Activated CD4-positive, CD25-positive, alpha-beta regulatory T cell treated with anti-CD3 and anti-CD28 coated beads, Interleukin-2, amount 50 U/mL, for 24 hours (primary cell): ENCODE results near the gene FRMPD1.

Source experiments
- ATAC-seq, 2 donors: fragments of 150-1000 bp; cut with Tn5 transposase; one replicate each; pipeline ENCODE4 v1.10.0; 2021; ENCODE audit warnings: mild to moderate bottlenecking in 1 of 2, moderate library complexity in 1 of 2

Gene FRMPD1

GRCh38 chr9:37679649-37680402 is 29.1 kb downstream of the FRMPD1 start:
- ATAC-seq: no peak

- ATAC-seq: no peak
Observed at GRCh38 chr9:37682951-37683350, 32.2 kb downstream of the FRMPD1 start.

DNA sequence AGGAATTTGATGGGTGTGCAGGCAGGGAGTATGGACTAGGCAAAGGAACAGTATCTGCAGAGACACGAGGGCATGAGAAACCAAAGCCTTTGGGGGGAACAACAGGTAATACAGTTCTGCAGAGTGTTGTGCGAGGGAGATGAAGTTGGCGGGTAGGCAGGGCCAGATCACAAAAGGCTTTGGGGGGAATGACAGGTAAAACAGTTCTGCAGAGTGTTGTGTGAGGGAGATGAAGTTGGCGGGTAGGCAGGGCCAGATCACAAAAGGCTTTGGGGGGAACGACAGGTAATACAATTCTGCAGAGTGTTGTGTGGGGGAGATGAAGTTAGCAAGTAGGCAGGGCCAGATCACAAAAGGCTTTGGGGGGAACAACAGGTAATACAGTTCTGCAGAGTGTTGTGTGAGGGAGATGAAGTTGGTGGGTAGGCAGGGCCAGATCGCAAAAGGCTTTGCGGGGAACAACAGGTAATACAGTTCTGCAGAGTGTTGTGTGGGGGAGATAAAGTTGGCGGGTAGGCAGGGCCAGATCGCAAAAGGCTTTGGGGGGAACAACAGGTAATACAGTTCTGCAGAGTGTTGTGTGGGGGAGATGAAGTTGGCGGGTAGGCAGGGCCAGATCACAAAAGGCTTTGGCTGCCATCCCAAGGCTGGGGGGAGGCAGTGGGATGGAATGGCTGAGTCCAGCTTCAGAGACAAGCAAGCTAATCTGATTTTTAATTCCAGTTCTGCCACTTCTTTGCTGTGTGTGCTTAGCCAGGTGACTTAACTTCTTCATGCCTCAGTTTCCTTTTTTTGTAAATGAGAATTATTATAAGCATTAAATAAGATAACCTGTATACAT is 33.0 kb downstream of the FRMPD1 start:
- no peak for ATAC-seq

GRCh38 chr9:37692622-37693221 is 42.0 kb downstream of the FRMPD1 start:
- no peak for ATAC-seq

- ATAC-seq: no peak
Observed at GRCh38 chr9:37693260-37693659, 42.5 kb downstream of the FRMPD1 start.

- ATAC-seq: no peak
Observed at GRCh38 chr9:37694355-37694754, 43.6 kb downstream of the FRMPD1 start.

GRCh38 chr9:37696528-37696927 is 45.8 kb downstream of the FRMPD1 start:
- no peak for ATAC-seq

GRCh38 chr9:37700131-37700530 is 49.4 kb downstream of the FRMPD1 start:
- ATAC-seq: no peak

- no peak for ATAC-seq
Observed at GRCh38 chr9:37700900-37701299, 50.1 kb downstream of the FRMPD1 start.

DNA sequence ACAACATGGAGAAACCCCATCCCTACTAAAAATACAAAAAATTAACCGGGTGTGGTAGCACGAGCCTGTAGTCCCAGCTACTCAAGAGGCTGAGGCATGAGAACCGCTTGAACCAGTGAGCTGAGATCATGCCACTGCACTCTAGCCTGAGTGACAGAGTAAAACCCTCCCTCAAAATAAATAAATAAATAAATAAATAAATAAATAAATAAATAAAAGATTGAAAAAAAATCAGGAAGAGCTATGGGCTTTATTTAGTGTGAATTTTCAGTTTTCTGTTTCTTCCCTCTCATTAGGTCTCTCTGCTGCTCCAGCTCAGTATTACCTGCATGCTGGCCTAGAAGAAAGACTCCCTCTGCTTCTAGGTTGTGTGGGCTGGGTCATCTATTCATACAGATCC is 55.0 kb downstream of the FRMPD1 start:
- ATAC-seq: no peak

DNA sequence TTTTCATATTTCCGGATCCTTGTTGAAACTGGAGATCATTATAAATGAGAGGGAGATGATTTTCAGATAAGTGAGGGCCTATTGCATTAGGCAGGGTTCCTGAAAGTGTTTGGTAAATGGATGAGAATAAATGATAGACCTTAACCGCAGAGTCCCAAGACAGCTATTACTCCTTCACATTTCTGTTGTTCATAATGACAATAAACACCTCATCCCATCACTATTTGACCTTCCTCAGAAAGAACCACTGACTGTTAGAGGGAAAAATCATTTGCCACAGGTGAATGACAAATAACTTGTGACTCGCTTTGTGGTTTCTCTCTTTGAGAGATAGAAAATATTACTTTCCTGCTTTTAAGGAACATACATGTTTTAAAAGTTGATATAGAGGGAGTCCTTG is 55.5 kb downstream of the FRMPD1 start:
- ATAC-seq: no peak

- no peak for ATAC-seq
Observed at GRCh38 chr9:37707748-37708147, 57.0 kb downstream of the FRMPD1 start.

DNA sequence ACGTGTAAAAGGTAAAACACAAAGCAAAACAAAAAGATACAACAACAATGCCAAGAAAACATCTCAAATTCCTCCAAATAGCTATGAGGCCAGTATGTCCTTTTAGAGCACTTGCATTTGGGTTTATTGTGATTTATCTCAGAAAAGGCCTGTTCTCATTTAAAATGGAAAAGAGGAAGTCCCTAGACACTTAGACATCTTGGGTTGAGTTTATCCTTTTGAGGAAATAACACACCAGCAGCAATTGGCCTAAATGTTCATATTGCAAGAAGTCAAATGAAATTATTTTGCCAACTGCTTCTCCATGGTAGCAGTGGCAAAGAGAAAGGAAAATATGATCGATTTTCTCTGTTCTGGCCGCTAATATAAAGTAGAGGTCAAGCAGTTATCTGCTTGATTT is 59.3 kb downstream of the FRMPD1 start:
- no peak for ATAC-seq

DNA sequence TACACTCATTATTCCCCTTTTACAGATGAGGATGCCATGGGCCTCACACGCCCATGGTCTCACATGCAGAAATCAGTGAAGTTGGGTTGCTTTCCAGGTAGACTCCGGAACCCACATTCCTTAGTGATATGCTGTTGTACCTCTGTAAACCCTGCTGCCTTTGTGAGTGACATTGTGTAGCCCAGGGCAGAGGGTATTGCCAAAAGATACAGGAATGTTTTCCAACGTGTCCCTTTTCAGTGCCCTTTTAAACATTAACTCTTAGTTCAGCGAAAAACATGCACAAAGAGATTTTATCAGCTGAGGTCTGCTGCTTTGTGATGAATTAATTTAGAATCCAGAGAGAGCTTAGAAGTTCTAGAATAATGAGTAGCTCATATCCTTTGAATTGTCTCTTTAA is 64.5 kb downstream of the FRMPD1 start:
- ATAC-seq: no peak

- ATAC-seq: no peak
Observed at GRCh38 chr9:37715991-37716505, 65.3 kb downstream of the FRMPD1 start.

GRCh38 chr9:37719526-37719925 is 68.8 kb downstream of the FRMPD1 start:
- no peak for ATAC-seq

DNA sequence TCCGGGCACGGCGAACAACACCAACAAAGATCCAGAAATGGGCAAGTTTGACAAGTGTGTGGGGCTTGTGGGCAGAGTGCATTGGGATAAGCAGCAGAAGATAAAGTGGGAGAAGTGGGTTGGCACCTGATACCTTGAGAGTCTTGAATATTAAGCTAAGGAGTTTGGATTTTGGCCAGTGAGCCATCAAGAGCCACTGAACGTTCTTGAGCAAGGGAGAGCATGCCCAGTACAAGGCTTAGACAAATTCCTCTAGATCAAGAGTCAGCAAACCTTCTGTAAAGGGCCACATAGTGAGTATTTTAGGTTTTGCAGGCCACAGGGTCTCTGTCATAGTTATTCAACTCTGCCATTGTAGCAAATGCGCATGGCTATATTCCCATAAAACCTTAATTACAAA is 76.3 kb downstream of the FRMPD1 start:
- ATAC-seq: no peak

GRCh38 chr9:37729499-37729898 is 78.7 kb downstream of the FRMPD1 start:
- ATAC-seq: no peak

DNA sequence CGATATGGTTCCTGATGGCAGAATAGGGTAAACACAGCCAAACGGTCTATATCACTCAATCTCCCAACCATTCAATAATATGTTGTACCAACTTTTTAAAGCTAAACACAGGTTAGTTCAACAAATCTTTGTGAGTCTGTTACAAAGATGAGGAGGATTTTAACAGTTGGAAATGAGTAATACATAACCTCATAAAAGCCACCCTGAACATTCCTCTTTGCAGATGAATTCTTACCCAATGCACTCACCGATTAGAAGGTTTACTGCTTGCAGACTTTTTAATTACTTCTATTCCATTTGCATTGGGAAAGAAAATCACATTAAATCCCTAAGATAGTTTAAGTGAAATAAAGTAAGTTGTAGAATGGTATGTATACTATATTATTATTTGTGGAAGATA is 79.5 kb downstream of the FRMPD1 start:
- no peak for ATAC-seq

GRCh38 chr9:37730839-37731238 is 80.1 kb downstream of the FRMPD1 start:
- no peak for ATAC-seq

- ATAC-seq: no peak
Observed at GRCh38 chr9:37732086-37732741, 81.5 kb downstream of the FRMPD1 start.

DNA sequence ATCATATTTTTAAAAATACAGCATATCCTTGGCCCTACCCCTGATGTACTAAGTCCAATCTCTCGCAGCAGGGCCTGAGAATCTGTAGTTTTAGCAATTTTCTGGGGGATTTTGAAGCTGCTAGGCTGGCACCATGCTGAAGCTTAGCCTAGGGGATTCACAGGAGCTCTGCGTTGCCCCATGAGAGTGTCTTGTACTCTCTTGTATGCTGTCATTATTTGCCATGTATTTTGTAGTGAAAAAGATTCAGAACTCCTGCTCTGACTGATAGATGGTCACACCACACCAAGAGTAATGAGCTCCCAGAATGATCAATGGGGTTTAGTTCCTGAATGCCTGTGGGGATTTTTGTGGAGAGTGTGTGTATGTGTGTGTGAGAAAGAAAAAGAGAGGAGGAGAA is 82.2 kb downstream of the FRMPD1 start:
- no peak for ATAC-seq

DNA sequence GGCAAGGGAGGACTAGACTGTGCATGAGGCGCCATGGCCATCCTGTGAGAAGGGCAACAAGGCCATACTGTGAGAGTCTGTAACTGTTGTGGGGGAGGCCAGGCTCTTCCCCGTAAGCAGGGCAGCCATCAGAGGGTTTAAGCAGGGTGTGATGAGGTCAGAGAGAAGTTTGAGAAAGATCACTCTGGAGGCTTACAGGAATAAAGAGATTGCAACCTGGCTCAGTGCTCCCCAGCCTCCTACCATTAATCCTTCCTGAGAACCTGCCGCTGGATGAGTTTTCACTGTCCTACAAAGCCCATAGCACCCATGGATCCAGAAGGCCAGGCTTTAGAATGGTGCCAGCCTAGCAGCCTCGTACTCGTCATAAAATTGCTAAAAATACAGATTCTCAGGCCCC is 88.5 kb downstream of the FRMPD1 start:
- ATAC-seq: no peak
